ENCODE measurements around the gene PDXP. TPM values are rescaled to one million over a fixed set of nuclear protein-coding genes. Genes with fewer than 3 reads are reported as not detected.

Gene PDXP
- polyA plus RNA-seq, 1 donor from 2014 or later = 108 TPM

GRCh38 chr22:37626556-37627075 lies 31.9 kb upstream of the PDXP start:
- Histone ChIP-seq H3K9me3 (ENCODE audit: low read length) (no peaks in the 10 kb centered on the region), H4K20me1 (ENCODE audit: insufficient read depth) (no peaks in the 10 kb centered on the region), H3K36me3 (ENCODE audit: insufficient read depth, low read length) (no peaks in the 10 kb centered on the region), H3F3A (ENCODE audit: insufficient read depth, low read length, poor library complexity, severe bottlenecking) (no peaks in the 10 kb centered on the region), H2AFZ (ENCODE audit: low read depth, low read length) (no peak overlapping the region), H3K79me2 (replicated peaks; ENCODE audit: insufficient read depth, low read length) (no peaks in the 10 kb centered on the region), H3K27me3 (ENCODE audit: insufficient read depth, low read depth, low read length) (no peaks in the 10 kb centered on the region), H3K9me2 (ENCODE audit: insufficient read depth, low read length) (no peaks in the 10 kb centered on the region), H3K9ac (ENCODE audit: low read length) (no peak overlapping the region), H3K4me2 (ENCODE audit: low read length) (no peak overlapping the region), H3K4me3 (ENCODE audit: low read length) (no peak overlapping the region), H3K27ac (ENCODE audit: low read length) (no peak overlapping the region)
- TF ChIP-seq CTCF (IDR thresholded peaks at IDR 0.05; ENCODE audit: poor library complexity, severe bottlenecking) (no peak), SMC3 (conservative IDR thresholded peaks at IDR 0.05; ENCODE audit: poor library complexity) (no peak), RAD21 (conservative IDR thresholded peaks at IDR 0.05) (no peak), REST (IDR thresholded peaks at IDR 0.05; ENCODE audit: borderline replicate concordance) (no peak), EP300 (conservative IDR thresholded peaks at IDR 0.05; ENCODE audit: poor library complexity, severe bottlenecking) (no peak), POLR2AphosphoS5 (IDR thresholded peaks at IDR 0.05) (no peak), EZH2 (IDR thresholded peaks at IDR 0.05; ENCODE audit: borderline replicate concordance, insufficient read depth, low read length, poor library complexity, severe bottlenecking) (no peak), MXI1 (conservative IDR thresholded peaks at IDR 0.05; ENCODE audit: poor library complexity, severe bottlenecking) (no peak), TAF1 (IDR thresholded peaks at IDR 0.05; ENCODE audit: low read depth) (no peak)

- Histone ChIP-seq H2AFZ (ENCODE audit: low read depth, low read length) (no peak overlapping the region), H3K4me3 (ENCODE audit: low read length) (no peak overlapping the region), H3K36me3 (ENCODE audit: insufficient read depth, low read length) (no peaks in the 10 kb centered on the region), H3K9ac (ENCODE audit: low read length) (no peak overlapping the region), H3K27ac (ENCODE audit: low read length) (no peak overlapping the region), H3K9me2 (ENCODE audit: insufficient read depth, low read length) (no peaks in the 10 kb centered on the region), H3F3A (ENCODE audit: insufficient read depth, low read length, poor library complexity, severe bottlenecking) (no peaks in the 10 kb centered on the region), H3K4me2 (ENCODE audit: low read length) (no peak overlapping the region), H3K79me2 (replicated peaks; ENCODE audit: insufficient read depth, low read length) (no peaks in the 10 kb centered on the region), H4K20me1 (ENCODE audit: insufficient read depth) (no peaks in the 10 kb centered on the region), H3K27me3 (ENCODE audit: insufficient read depth, low read depth, low read length) (no peaks in the 10 kb centered on the region), H3K9me3 (ENCODE audit: low read length) (no peaks in the 10 kb centered on the region)
- TF ChIP-seq TAF1 (IDR thresholded peaks at IDR 0.05; ENCODE audit: low read depth) (no peak), RAD21 (conservative IDR thresholded peaks at IDR 0.05) (no peak), POLR2AphosphoS5 (IDR thresholded peaks at IDR 0.05) (no peak), SMC3 (conservative IDR thresholded peaks at IDR 0.05; ENCODE audit: poor library complexity) (no peak), CTCF (IDR thresholded peaks at IDR 0.05; ENCODE audit: poor library complexity, severe bottlenecking) (no peak), EZH2 (IDR thresholded peaks at IDR 0.05; ENCODE audit: borderline replicate concordance, insufficient read depth, low read length, poor library complexity, severe bottlenecking) (no peak), MXI1 (conservative IDR thresholded peaks at IDR 0.05; ENCODE audit: poor library complexity, severe bottlenecking) (no peak), REST (IDR thresholded peaks at IDR 0.05; ENCODE audit: borderline replicate concordance) (no peak), EP300 (conservative IDR thresholded peaks at IDR 0.05; ENCODE audit: poor library complexity, severe bottlenecking) (no peak)
These were observed 31.4 kb upstream of the PDXP start for GRCh38 chr22:37627121-37627520.

Data from neural cell (in vitro differentiated cells).